HEK293T (cell line): Measurements from ENCODE around the gene MBOAT2.

ENCODE experiments used
- CTCF ChIA-PET: fragments of 350-600 bp; formaldehyde crosslinking; extraction: SDS; loops from one replicate; lab custom pipeline; 2021; ENCODE audit warnings: antibody characterized with exemption, inconsistent platforms; lab: Yijun Ruan, JAX
- POLR2A ChIA-PET: fragments of 350-600 bp; formaldehyde crosslinking; extraction: SDS; loops from one replicate; lab custom pipeline; 2020; ENCODE audit warnings: antibody characterized with exemption, inconsistent platforms; lab: Yijun Ruan, JAX
- DNase-seq: peaks from one replicate; pipeline ENCODE4 v3.0.0; 2012; ENCODE audit warnings: mixed read lengths; ENCODE audit errors: extremely low spot score
- ARNT ChIP-seq: fragments of 450-650 bp; IDR thresholded peaks from 2 replicates; pipeline ENCODE4 v1.6.1; 2017; ENCODE audit warnings: mild to moderate bottlenecking
- BHLHE40 ChIP-seq: fragments of 450-650 bp; IDR thresholded peaks from 2 replicates; pipeline ENCODE4 v1.6.1; 2016; ENCODE audit warnings: mild to moderate bottlenecking, moderate library complexity, borderline replicate concordance
- CTBP1 ChIP-seq: fragments of 450-650 bp; IDR thresholded peaks from 2 replicates; pipeline ENCODE4 v1.6.1; 2016; ENCODE audit warnings: borderline replicate concordance
- ELF4 ChIP-seq: fragments of 450-650 bp; IDR thresholded peaks from 2 replicates; pipeline ENCODE4 v1.6.1; 2017; ENCODE audit warnings: antibody characterized with exemption
- FOXA1 ChIP-seq: fragments of 450-650 bp; IDR thresholded peaks from 2 replicates; pipeline ENCODE4 v1.6.1; 2016; ENCODE audit warnings: mild to moderate bottlenecking
- FOXK2 ChIP-seq: fragments of 450-650 bp; IDR thresholded peaks from 2 replicates; pipeline ENCODE4 v1.6.1; 2016; ENCODE audit warnings: mild to moderate bottlenecking
- FOXM1 ChIP-seq: fragments of 450-650 bp; IDR thresholded peaks from 2 replicates; pipeline ENCODE4 v1.6.1; 2017; ENCODE audit warnings: mild to moderate bottlenecking, borderline replicate concordance
- HDGF ChIP-seq: fragments of 450-650 bp; IDR thresholded peaks from 2 replicates; pipeline ENCODE4 v1.6.1; 2017; ENCODE audit warnings: antibody characterized with exemption, borderline replicate concordance
- L3MBTL2 ChIP-seq: fragments of 450-650 bp; conservative IDR thresholded peaks from 2 replicates; pipeline ENCODE4 v1.6.1; 2016; ENCODE audit warnings: mild to moderate bottlenecking
- LEF1 ChIP-seq: fragments of 450-650 bp; IDR thresholded peaks from 2 replicates; pipeline ENCODE4 v1.6.1; 2017; ENCODE audit warnings: mild to moderate bottlenecking, borderline replicate concordance
- NFRKB ChIP-seq: fragments of 450-650 bp; IDR thresholded peaks from 2 replicates; pipeline ENCODE4 v1.6.1; 2016; ENCODE audit warnings: mild to moderate bottlenecking, moderate library complexity
- PKNOX1 ChIP-seq: fragments of 450-650 bp; IDR thresholded peaks from 2 replicates; pipeline ENCODE4 v1.6.1; 2016
- SP1 ChIP-seq: fragments of 450-650 bp; IDR thresholded peaks from 2 replicates; pipeline ENCODE4 v1.6.1; 2017
- SUZ12 ChIP-seq: fragments of 450-650 bp; IDR thresholded peaks from 2 replicates; pipeline ENCODE4 v1.6.1; 2016; ENCODE audit warnings: mild to moderate bottlenecking
- TARDBP ChIP-seq: fragments of 450-650 bp; IDR thresholded peaks from 2 replicates; pipeline ENCODE4 v1.6.1; 2016
- ZNF384 ChIP-seq: fragments of 450-650 bp; IDR thresholded peaks from 2 replicates; pipeline ENCODE4 v1.6.1; 2016

The MBOAT2 gene

GRCh38 chr2:8851811-8852560 is 151.5 kb downstream of the MBOAT2 start:
- ChIA-PET CTCF (no interaction called here), POLR2A (no interaction called here)
- TF ChIP-seq FOXK2, result no peak
- no peak for TF ChIP-seq HDGF
- TF ChIP-seq LEF1, result no peak
- TF ChIP-seq ELF4, result no peak
- DNase-seq, result peak; percentile 37

GRCh38 chr2:8850845-8851487 is 152.5 kb downstream of the MBOAT2 start:
- ChIA-PET POLR2A (no interaction called here), CTCF (interaction anchor here (0.6 kb wide), 1 partner anchor 93 kb away, joined by 4 read pairs; no protein-coding TSS in a partner anchor)
- no peak for DNase-seq
- TF ChIP-seq BHLHE40, result no peak
- no peak for TF ChIP-seq CTBP1
- TF ChIP-seq FOXK2, result no peak

GRCh38 chr2:8849327-8849726 is 154.2 kb downstream of the MBOAT2 start:
- POLR2A ChIA-PET, result no interaction called here

GRCh38 chr2:8848328-8849100 is 155.0 kb downstream of the MBOAT2 start:
- DNase-seq, result no peak

More at GRCh38 chr2:8849327-8849726, 154.2 kb downstream of the MBOAT2 start:
- CTCF ChIA-PET, result no interaction called here
- DNase-seq, result no peak
- TF ChIP-seq SUZ12 (no peak), LEF1 (no peak), BHLHE40 (no peak), TARDBP (no peak), ARNT (no peak), L3MBTL2 (no peak), HDGF (no peak), SP1 (no peak), PKNOX1 (no peak), FOXM1 (no peak), NFRKB (no peak), FOXK2 (no peak), ZNF384 (no peak), FOXA1 (no peak), ELF4 (no peak)

GRCh38 chr2:8847400-8847799 is 156.1 kb downstream of the MBOAT2 start:
- ChIA-PET POLR2A (no interaction called here), CTCF (no interaction called here)
- TF ChIP-seq SP1, result no peak
- TF ChIP-seq FOXK2, result no peak
- TF ChIP-seq HDGF, result no peak
- TF ChIP-seq LEF1, result no peak
- no peak for TF ChIP-seq ARNT
- TF ChIP-seq ZNF384, result no peak

More at GRCh38 chr2:8848328-8849100, 155.0 kb downstream of the MBOAT2 start:
- CTCF ChIA-PET, result interaction anchor here (0.6 kb wide), 1 partner anchor 252 kb away, joined by 5 read pairs; no protein-coding TSS in a partner anchor
- POLR2A ChIA-PET, result no interaction called here
- TF ChIP-seq SP1 (no peak), SUZ12 (no peak), ELF4 (no peak), CTBP1 (no peak), FOXM1 (no peak), FOXK2 (no peak), ARNT (no peak)

GRCh38 chr2:8841932-8842331 is 161.6 kb downstream of the MBOAT2 start:
- CTCF ChIA-PET, result no interaction called here
- no peak for DNase-seq
- no peak for TF ChIP-seq BHLHE40
- no peak for TF ChIP-seq FOXA1
- POLR2A ChIA-PET, result no interaction called here

More at GRCh38 chr2:8847400-8847799, 156.1 kb downstream of the MBOAT2 start:
- no peak for DNase-seq

- TF ChIP-seq PKNOX1 (no peak), SP1 (no peak), L3MBTL2 (no peak), FOXA1 (no peak), TARDBP (no peak), ELF4 (no peak), SUZ12 (no peak), HDGF (no peak)
- POLR2A ChIA-PET, result interaction anchor here (0.8 kb wide), 1 partner anchor 19 kb away, joined by 3 read pairs; no protein-coding TSS in a partner anchor
- CTCF ChIA-PET, result no interaction called here
- DNase-seq, result no peak
These were observed 162.9 kb downstream of the MBOAT2 start for GRCh38 chr2:8840475-8841091.
